NCI-H2196 treated with DMSO at 0.1 percent for 48 hours (cell line): ENCODE measurements around the gene PIK3C2G.
"Not testable (repeated sequence)": the region's sequence is repeated elsewhere in the genome, so short reads cannot be mapped to it uniquely, and the experiment has no call there.

ENCODE experiments used
- DNase-seq: peaks from one replicate; lab custom pipeline; 2025; ENCODE audit not compliant: unreplicated experiment; lab: John Stamatoyannopoulos, UW

The PIK3C2G gene

DNA sequence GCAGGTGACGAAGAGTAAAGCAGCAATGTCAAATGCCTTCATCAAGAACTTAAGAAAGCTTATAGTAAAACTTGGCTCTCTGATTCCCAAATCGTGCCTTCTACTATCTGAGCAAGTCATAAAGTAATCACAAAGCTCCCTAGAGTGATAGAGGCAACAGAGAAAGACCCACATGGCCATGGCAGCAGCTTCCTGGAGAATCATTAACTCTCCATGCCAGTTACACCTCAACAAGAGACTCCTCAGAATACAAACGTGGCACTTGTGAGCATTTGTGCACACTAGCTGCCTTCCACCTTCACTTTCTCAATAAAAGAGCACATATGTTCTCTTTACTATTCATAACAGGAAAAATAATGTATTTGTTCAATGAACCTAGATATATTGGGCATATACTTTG is 428.5 kb downstream of the PIK3C2G start:
- no peak for DNase-seq

DNA sequence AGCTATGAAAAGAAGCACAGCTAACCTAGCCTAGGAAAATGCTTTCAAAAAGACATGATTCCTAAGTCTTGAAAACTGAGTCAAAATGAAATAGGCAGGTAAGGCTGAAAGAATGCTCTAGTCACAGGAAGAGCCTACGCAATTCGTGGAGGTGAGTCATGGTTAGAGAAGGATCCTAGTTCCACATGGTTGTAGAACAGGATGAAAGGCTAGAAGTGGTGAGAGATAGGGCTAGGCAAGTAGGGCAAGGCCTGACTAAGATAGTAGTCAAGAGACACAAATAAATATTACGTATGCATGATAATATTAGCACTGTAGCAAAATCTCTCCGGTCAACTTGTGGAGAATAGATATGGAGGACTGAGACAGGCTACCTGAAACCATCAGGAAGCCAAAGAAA is 429.3 kb downstream of the PIK3C2G start:
- DNase-seq, result no peak

DNA sequence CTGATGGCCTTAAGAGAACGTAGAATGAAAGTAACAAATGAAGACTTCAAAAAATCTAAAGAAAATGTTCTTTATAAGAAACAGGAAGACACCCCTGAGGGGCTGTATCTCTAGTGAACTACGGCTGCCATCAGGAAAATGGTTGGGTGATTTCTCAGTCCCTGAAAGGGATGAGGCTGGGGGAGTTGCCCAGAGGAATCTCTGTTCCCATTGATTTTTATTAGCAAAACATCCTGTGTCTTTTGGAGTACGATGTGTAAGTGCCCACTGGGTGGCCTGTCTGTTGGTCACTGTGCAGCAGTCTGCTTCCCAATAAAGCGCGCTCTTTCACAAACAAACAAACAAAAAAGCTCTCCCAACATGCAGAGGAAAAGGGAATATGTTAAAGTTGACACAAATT is 432.7 kb downstream of the PIK3C2G start:
- DNase-seq, result not testable (repeated sequence)

DNA sequence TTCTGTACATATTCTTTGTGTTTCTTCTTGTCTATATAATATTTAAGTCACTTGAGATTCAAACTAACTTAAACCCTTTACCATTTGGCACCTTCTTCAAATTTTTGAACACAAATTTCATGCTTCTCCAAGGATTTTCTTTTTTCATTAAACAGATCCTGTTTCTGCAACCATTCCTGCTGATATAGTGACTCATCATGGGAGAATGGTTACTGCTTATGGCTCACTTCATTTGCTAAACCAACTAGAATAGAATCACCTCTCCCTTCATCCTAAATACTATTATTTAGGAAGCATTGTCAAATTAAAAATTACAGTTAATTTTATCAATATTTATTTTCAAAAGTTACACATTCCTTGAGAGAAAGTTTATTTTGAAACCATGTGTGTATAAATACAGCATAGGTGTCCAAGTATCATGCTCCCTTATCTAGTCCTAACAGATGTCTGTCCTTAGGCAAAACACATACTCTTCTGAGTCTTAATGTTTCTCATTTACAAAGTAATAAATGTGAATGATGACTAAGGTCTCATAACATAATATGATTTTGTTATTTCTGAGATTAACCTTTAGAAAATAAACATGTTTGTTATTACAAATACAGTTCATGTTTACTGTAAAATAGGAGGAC is 435.8 kb downstream of the PIK3C2G start:
- no peak for DNase-seq
